RWPE2 (cell line): ENCODE measurements around the gene MAP2K6.

Experiments used
- ATAC-seq: fragments of 200-7000 bp; cut with Tn5 transposase; 3 replicates; pipeline ENCODE4 v1.9.1; 2021; ENCODE audit warnings: low read depth
- DNase-seq: peaks from one replicate; pipeline ENCODE4 v3.0.0-alpha.2; 2020; ENCODE audit warnings: low spot score
- H3K27ac ChIP-seq: fragments of 450-650 bp; 2 replicates; pipeline ENCODE4 v1.5.1; 2017; ENCODE audit warnings: mild to moderate bottlenecking; ENCODE audit not compliant: poor library complexity, severe bottlenecking
- H3K27me3 ChIP-seq: fragments of 250-450 bp; sonication (Bioruptor Pico); 2 replicates; pipeline ENCODE4 v1.5.1; 2021; ENCODE audit warnings: mild to moderate bottlenecking, moderate library complexity; ENCODE audit not compliant: insufficient read depth, poor library complexity, severe bottlenecking
- H3K36me3 ChIP-seq: fragments of 250-450 bp; sonication (Bioruptor Pico); 2 replicates; pipeline ENCODE4 v1.5.1; 2020; ENCODE audit warnings: low read depth, mild to moderate bottlenecking, moderate library complexity
- H3K4me1 ChIP-seq: fragments of 250-450 bp; sonication (Bioruptor Pico); 2 replicates; pipeline ENCODE4 v1.5.1; 2021; ENCODE audit warnings: mild to moderate bottlenecking, moderate library complexity; ENCODE audit not compliant: insufficient read depth, poor library complexity, severe bottlenecking
- H3K4me3 ChIP-seq: fragments of 250-450 bp; sonication (Bioruptor Pico); 2 replicates; pipeline ENCODE4 v1.5.1; 2021; ENCODE audit warnings: mild to moderate bottlenecking, moderate library complexity; ENCODE audit not compliant: severe bottlenecking
- H3K9me3 ChIP-seq: fragments of 250-450 bp; sonication (Bioruptor Pico); 2 replicates; pipeline ENCODE4 v1.5.1; 2021; ENCODE audit warnings: mild to moderate bottlenecking, moderate library complexity; ENCODE audit not compliant: severe bottlenecking
- TF ChIP-seq, protein P1 (sequence below): fragments of 450-650 bp; IDR thresholded peaks from one replicate; pipeline ENCODE4 v1.5.1; 2017; ENCODE audit warnings: mild to moderate bottlenecking, moderate library complexity; ENCODE audit not compliant: poor library complexity, severe bottlenecking

MAP2K6 gene

DNA sequence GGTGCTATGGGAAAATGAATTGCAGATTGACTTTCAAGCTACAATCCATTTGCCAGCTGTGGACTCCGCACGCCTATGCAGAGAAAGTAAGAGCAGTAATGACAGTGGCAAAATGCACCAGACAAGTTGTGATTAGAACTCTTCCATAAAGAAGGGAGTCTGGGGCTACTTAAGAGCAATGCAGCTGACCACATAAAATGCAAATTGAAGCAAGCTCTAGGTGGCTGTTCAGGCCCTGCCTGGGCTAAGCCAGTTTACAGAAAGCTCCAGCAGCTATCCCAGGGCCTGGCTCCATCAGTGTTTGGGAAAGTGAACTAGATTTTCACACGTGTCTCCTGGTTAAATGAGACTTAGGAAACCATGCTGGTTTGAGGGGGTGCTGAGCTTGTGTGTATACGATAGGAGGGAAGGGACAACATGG lies 2.2 kb upstream of the MAP2K6 start:
- Histone ChIP-seq H3K27ac (no peak overlapping the region), H3K27me3 (no peaks in the 10 kb centered on the region), H3K4me1 (peaks cover 10% of the 10 kb centered on the region), H3K36me3 (no peaks in the 10 kb centered on the region), H3K4me3 (no peak overlapping the region), H3K9me3 (no peaks in the 10 kb centered on the region)
- no peak for ATAC-seq
- DNase-seq, result no peak
- TF ChIP-seq, protein P1, sequence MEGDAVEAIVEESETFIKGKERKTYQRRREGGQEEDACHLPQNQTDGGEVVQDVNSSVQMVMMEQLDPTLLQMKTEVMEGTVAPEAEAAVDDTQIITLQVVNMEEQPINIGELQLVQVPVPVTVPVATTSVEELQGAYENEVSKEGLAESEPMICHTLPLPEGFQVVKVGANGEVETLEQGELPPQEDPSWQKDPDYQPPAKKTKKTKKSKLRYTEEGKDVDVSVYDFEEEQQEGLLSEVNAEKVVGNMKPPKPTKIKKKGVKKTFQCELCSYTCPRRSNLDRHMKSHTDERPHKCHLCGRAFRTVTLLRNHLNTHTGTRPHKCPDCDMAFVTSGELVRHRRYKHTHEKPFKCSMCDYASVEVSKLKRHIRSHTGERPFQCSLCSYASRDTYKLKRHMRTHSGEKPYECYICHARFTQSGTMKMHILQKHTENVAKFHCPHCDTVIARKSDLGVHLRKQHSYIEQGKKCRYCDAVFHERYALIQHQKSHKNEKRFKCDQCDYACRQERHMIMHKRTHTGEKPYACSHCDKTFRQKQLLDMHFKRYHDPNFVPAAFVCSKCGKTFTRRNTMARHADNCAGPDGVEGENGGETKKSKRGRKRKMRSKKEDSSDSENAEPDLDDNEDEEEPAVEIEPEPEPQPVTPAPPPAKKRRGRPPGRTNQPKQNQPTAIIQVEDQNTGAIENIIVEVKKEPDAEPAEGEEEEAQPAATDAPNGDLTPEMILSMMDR, result no peak

DNA sequence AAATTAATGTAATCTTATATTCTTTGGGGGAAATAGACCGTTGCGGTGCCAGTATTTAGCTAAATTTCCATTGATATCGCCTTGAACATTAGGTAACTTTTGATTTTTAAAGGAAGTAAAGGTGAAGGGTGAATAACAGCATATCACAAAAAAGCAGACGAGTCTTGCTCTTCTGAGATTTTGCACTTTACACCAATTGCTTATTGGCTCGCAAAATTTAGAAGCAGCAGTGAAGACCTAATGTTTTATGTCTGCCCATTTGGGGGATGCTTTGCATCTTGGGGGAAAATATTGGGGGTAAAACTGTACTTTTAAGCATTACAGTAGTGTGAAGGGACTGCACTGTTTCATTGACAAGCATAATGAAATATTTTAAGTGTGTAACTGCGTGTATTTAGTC lies 934 bp downstream of the MAP2K6 start:
- H3K27me3 ChIP-seq, result no peaks in the 10 kb centered on the region
- TF ChIP-seq, protein P1, result no peak
- no peaks in the 10 kb centered on the region for H3K9me3 ChIP-seq
- H3K4me3 ChIP-seq, result no peak overlapping the region
- peaks cover 22% of the 10 kb centered on the region for H3K4me1 ChIP-seq
- H3K27ac ChIP-seq, result no peak overlapping the region
- DNase-seq, result no peak
- H3K36me3 ChIP-seq, result no peaks in the 10 kb centered on the region
- no peak for ATAC-seq

- TF ChIP-seq, protein P1, result no peak
- H3K9me3 ChIP-seq, result no peaks in the 10 kb centered on the region
- H3K27me3 ChIP-seq, result no peaks in the 10 kb centered on the region
- DNase-seq, result no peak
- no peak overlapping the region for H3K27ac ChIP-seq
- ATAC-seq, result peak; percentile 57
- peaks cover 22% of the 10 kb centered on the region for H3K4me1 ChIP-seq
- H3K36me3 ChIP-seq, result no peaks in the 10 kb centered on the region
- H3K4me3 ChIP-seq, result no peak overlapping the region
These were observed 3.3 kb downstream of the MAP2K6 start for GRCh38 chr17:69417545-69418483.

DNA sequence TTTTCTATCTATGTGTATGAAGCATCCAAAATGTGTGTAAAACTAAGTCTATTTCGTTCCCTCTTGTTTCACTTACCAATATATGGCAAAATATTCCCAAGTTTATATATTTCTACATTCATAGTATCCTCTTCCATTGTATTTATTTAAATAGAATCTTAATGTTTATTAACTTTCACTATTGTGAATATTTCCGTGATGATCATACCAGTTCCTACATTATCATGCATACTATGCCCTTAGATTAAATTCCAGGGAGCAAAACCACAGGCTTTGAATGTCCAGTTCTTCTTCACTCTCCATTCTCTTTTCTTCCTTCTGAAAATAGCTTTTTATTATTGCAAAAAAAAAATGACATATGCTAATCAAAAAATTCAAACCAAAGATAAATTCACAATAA lies 4.0 kb downstream of the MAP2K6 start:
- Histone ChIP-seq H3K4me1 (peaks cover 26% of the 10 kb centered on the region), H3K4me3 (no peak overlapping the region), H3K9me3 (no peaks in the 10 kb centered on the region), H3K27ac (no peak overlapping the region), H3K36me3 (no peaks in the 10 kb centered on the region), H3K27me3 (no peaks in the 10 kb centered on the region)
- TF ChIP-seq, protein P1, result no peak
- ATAC-seq, result no peak
- no peak for DNase-seq

- Histone ChIP-seq H3K9me3 (no peaks in the 10 kb centered on the region), H3K27ac (no peak overlapping the region), H3K36me3 (no peaks in the 10 kb centered on the region), H3K27me3 (no peaks in the 10 kb centered on the region), H3K4me3 (no peak overlapping the region), H3K4me1 (peaks cover 5% of the 10 kb centered on the region)
- no peak; the same call in 2 of the 3 replicates for ATAC-seq
- TF ChIP-seq, protein P1, result no peak
- DNase-seq, result no peak
These were observed 9.0 kb downstream of the MAP2K6 start for GRCh38 chr17:69423450-69423849.
